Peyer's patch (tissue), 4 donors: ENCODE data around the gene RGS1.
"Not testable (repeated sequence)": the region's sequence is repeated elsewhere in the genome, so short reads cannot be mapped to it uniquely, and the experiment has no call there.

Source experiments
- CTCF ChIP-seq, 6 experiments: fragments of 450-650 bp in 4 of 6; fragments of 200-600 bp in 2 of 6; sonication (generic) in 1 of 6; IDR thresholded peaks; one replicate each; pipeline ENCODE4 v1.5.1; 2017 to 2019; ENCODE audit warnings: antibody characterized with exemption in 6 of 6, mild to moderate bottlenecking in 3 of 6, moderate library complexity in 1 of 6
- POLR2A ChIP-seq, 2 donors: fragments of 450-650 bp; IDR thresholded peaks; one replicate each; pipeline ENCODE4 v1.5.1; 2017; ENCODE audit warnings: antibody characterized with exemption in 2 of 2, mild to moderate bottlenecking in 2 of 2, moderate library complexity in 2 of 2

GRCh38 chr1:192531037-192531703 lies 44.4 kb upstream of the RGS1 start:
- TF ChIP-seq CTCF, POLR2A (IDR thresholded peaks at IDR 0.05): not testable (repeated sequence)
